Testis (tissue), 3 donors: ENCODE results near the gene SLU7. TPM values are rescaled to one million over a fixed set of nuclear protein-coding genes. Genes with fewer than 3 reads are reported as not detected.

ENCODE experiments used
- DNase-seq: peaks from one replicate; pipeline ENCODE4 v3.0.0-alpha.2; 2019
- H3K27ac ChIP-seq, 2 donors: fragments of 200-600 bp; sonication (generic); one replicate each; pipeline ENCODE4 v1.5.1; 2019
- H3K27me3 ChIP-seq: fragments of 200-600 bp; sonication (generic); one replicate; pipeline ENCODE4 v1.5.1; 2019
- H3K36me3 ChIP-seq: fragments of 200-600 bp; sonication (generic); one replicate; pipeline ENCODE4 v1.5.1; 2017; ENCODE audit warnings: low read depth; ENCODE audit errors: missing control alignments
- H3K4me1 ChIP-seq: fragments of 200-600 bp; sonication (generic); one replicate; pipeline ENCODE4 v1.5.1; 2019
- H3K4me3 ChIP-seq, 2 donors: fragments of 200-600 bp; sonication (generic); one replicate each; pipeline ENCODE4 v1.5.1; 2017 to 2019
- H3K9me3 ChIP-seq: fragments of 200-600 bp; sonication (generic); one replicate; pipeline ENCODE4 v1.5.1; 2017
- POLR2A ChIP-seq: fragments of 450-650 bp; IDR thresholded peaks from one replicate; pipeline ENCODE4 v1.6.1; 2017; ENCODE audit warnings: antibody characterized with exemption, mild to moderate bottlenecking, moderate library complexity
- WGBS, 2 donors: methylation state at CpG; one replicate each; pipeline ENCODE4 v1.1.5; 2018; 5-methylcytosine and 5-hydroxymethylcytosine counted together
- intact Hi-C: fragments of 100-400 bp; cut with DNase I; formaldehyde crosslinking; loops from one replicate; pipeline ENCODE4 v1.15.1; 2023; ENCODE audit warnings: low total_unique reads
- polyA plus RNA-seq: library from polyadenylated mRNA; stranded (reverse); fragments of 350-450 nt; fragmentation: Illumina TruSeq; extraction: RNeasy Lipid Tissue Mini Kit (QIAGEN cat#74804); gene quantifications from one replicate; pipeline ENCODE4 v1.2.3, GENCODE V29; 2014; ENCODE audit warnings: low read depth, low replicate concordance; ENCODE audit not compliant: insufficient read depth
- total RNA-seq, 2 donors: library from RNA; depleted of rRNA; stranded (reverse); fragments of >200 nt; gene quantifications; one replicate each; pipeline ENCODE4 v1.2.3, GENCODE V29; 2016
- TF ChIP-seq, protein P1 (sequence below), 3 experiments: fragments of 450-650 bp in 2 of 3; fragments of 200-600 bp in 1 of 3; sonication (generic) in 1 of 3; IDR thresholded peaks; one replicate each; pipeline ENCODE4 v1.5.1; 2016 to 2019; ENCODE audit warnings: antibody characterized with exemption in 3 of 3, mild to moderate bottlenecking in 2 of 3, moderate library complexity in 1 of 3

SLU7 gene
- total and polyA plus RNA-seq, 3 donors from 2014 or later, result 60.1 to 100.0 (median 92.4) TPM

DNA sequence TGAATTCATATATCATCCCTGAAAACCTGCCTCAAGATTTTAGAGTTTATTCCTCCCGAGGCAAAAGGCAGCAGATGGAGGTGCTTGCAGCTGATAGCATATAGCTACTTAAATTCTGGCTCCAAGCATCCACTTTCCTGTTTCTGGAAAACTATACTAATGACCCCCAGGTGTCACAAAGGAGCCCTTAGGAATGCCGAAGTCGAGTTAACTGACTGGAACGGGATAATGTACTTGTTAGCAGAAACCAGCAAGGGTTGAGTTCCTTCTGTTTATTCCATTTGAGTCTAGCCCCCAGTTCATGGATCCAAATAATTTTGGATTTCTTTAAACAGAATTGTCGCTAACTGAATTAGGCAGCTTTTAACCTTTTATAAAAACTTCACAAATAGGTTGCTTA is 47.2 kb upstream of the SLU7 start:
- TF ChIP-seq, protein P1, sequence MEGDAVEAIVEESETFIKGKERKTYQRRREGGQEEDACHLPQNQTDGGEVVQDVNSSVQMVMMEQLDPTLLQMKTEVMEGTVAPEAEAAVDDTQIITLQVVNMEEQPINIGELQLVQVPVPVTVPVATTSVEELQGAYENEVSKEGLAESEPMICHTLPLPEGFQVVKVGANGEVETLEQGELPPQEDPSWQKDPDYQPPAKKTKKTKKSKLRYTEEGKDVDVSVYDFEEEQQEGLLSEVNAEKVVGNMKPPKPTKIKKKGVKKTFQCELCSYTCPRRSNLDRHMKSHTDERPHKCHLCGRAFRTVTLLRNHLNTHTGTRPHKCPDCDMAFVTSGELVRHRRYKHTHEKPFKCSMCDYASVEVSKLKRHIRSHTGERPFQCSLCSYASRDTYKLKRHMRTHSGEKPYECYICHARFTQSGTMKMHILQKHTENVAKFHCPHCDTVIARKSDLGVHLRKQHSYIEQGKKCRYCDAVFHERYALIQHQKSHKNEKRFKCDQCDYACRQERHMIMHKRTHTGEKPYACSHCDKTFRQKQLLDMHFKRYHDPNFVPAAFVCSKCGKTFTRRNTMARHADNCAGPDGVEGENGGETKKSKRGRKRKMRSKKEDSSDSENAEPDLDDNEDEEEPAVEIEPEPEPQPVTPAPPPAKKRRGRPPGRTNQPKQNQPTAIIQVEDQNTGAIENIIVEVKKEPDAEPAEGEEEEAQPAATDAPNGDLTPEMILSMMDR (IDR thresholded peaks at IDR 0.05), result no peak
- no peak for TF ChIP-seq POLR2A

DNA sequence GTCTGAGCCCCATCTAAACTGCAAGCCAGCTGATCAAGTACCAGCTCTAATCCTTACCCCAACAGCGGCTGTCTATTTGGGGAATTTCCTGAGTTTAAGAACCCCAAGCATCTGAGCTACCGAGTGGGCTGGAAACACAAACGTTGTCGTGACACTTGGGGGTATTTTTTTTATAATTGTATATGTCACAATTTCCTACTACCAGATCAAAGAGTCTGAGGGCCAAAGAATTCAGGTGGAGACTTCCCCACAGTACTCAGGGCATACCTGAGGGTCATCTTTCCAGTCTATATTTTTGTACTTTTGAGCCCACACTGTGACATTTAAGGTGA is 45.6 kb upstream of the SLU7 start:
- Histone ChIP-seq H3K4me3 (no peak overlapping the region), H3K4me1 (no peaks in the 10 kb centered on the region), H3K27me3 (no peaks in the 10 kb centered on the region), H3K36me3 (no peaks in the 10 kb centered on the region), H3K9me3 (no peaks in the 10 kb centered on the region), H3K27ac (no peak overlapping the region)
- intact Hi-C loops, result no loop called here
- WGBS, 2 donors, result 70 to 78% methylated on average over 4 of the region's 4 CpGs
- TF ChIP-seq, protein P1 (IDR thresholded peaks at IDR 0.05), result no peak
- no peak for TF ChIP-seq POLR2A
- no peak for DNase-seq

More for the DNA sequence above, 47.2 kb upstream of the SLU7 start:
- DNase-seq, result no peak
- WGBS, 2 donors, result 72 to 84% methylated on average over 5 of the region's 5 CpGs
- no peak overlapping the region for H3K27ac ChIP-seq
- no peaks in the 10 kb centered on the region for H3K36me3 ChIP-seq
- H3K27me3 ChIP-seq, result no peaks in the 10 kb centered on the region
- peaks cover 6% of the 10 kb centered on the region for H3K4me1 ChIP-seq
- H3K4me3 ChIP-seq, result no peak overlapping the region
- intact Hi-C loops, result no loop called here
- no peaks in the 10 kb centered on the region for H3K9me3 ChIP-seq

DNA sequence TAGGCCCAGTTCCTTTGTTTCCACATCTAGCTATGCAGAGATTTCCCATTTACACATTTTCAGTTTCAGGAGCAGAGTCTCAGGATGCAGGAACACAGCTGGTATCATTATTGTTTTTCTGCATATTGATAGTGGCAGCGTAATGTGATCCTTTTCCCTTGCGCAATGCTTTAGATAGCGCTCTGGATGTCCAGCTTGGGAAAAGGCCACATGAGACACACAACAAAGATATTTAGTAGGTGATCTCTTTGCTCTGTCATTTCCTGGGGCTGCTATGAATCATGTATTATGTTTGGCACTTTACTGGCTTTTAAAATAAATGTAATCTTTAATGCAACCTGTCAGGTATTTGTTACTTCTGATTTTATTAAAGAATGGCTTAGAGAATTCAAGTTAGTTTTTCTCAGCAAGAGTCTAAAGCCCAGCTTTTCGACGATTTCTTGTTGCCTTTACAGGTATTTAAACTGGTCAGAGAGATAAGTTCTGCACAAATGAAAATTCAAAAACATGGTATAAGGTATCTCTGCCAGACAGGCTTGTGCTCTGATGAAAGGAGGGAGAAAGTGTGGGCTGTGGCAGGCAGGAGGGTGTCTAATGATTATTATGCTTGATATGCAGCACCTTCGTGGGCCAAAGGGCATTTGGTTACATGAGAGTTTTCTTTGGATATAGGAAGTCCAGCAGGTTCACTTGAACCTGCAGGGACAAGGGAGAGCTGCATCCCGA is 45.0 kb upstream of the SLU7 start:
- Histone ChIP-seq H3K36me3 (no peaks in the 10 kb centered on the region), H3K4me1 (no peaks in the 10 kb centered on the region), H3K4me3 (no peak overlapping the region), H3K27me3 (no peaks in the 10 kb centered on the region), H3K27ac (no peak overlapping the region), H3K9me3 (no peaks in the 10 kb centered on the region)
- TF ChIP-seq POLR2A, result no peak
- TF ChIP-seq, protein P1 (IDR thresholded peaks at IDR 0.05), result no peak
- DNase-seq, result no peak
- intact Hi-C loops, result no loop called here
- 51 to 67% methylated on average over 7 of the region's 7 CpGs for WGBS, 2 donors

DNA sequence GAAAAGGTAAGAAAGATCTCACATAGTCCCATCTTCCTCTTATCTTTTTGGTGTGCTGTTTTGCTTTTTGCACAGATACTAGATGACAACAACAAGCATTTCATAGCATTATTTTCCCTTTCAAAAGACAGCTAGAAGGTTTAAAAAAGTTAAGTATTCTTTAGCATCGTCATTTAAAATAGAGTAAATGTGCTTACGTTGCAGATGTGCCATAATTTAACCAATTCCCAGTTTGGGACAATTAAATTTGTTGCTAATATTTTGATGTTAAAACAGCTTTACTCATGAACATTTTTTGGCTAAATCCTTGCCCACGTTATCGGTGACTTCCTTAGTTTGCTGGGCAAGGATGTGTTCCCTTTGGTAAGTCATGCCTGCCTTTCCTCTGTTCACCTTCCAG is 44.3 kb upstream of the SLU7 start:
- Histone ChIP-seq H3K27me3 (no peaks in the 10 kb centered on the region), H3K4me1 (no peaks in the 10 kb centered on the region), H3K9me3 (no peaks in the 10 kb centered on the region), H3K4me3 (no peak overlapping the region), H3K27ac (no peak overlapping the region), H3K36me3 (no peaks in the 10 kb centered on the region)
- intact Hi-C loops, result no loop called here
- TF ChIP-seq, protein P1 (IDR thresholded peaks at IDR 0.05), result no peak
- no peak for TF ChIP-seq POLR2A
- no peak for DNase-seq
- WGBS, 2 donors, result 92 to 95% methylated on average over 4 of the region's 4 CpGs

DNA sequence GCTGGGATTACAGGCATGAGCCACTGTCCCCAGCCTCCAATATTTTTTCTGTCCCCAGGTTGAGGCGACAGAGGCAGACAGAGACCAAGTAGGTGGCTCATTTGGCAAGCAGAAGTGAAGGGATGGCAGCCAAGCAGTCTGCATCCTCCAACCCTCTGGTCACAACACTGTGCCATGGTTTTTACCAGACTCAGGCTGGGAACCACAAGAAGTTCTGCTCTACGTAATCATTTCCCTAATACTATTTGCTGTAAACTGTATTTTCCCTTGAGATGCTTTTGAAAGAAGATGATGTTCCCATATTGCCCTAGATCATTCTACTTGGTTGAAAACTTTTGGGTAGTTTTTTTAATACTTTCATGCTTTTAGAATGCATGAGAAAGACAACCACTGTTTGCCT is 43.3 kb upstream of the SLU7 start:
- Histone ChIP-seq H3K4me1 (no peaks in the 10 kb centered on the region), H3K27me3 (no peaks in the 10 kb centered on the region), H3K27ac (no peak overlapping the region), H3K9me3 (no peaks in the 10 kb centered on the region), H3K36me3 (no peaks in the 10 kb centered on the region), H3K4me3 (no peak overlapping the region)
- WGBS, 2 donors, result 46 to 79% methylated on average over 2 of the region's 2 CpGs
- TF ChIP-seq, protein P1 (IDR thresholded peaks at IDR 0.05), result no peak
- no peak for TF ChIP-seq POLR2A
- DNase-seq, result no peak
- intact Hi-C loops, result no loop called here
